HepG2 (cell line): ENCODE measurements around the gene CDH13. TPM values are rescaled to one million over a fixed set of nuclear protein-coding genes. Genes with fewer than 3 reads are reported as not detected.

Experiments
- ATAC-seq: fragments of 200-7000 bp; cut with Tn5 transposase; 3 replicates; pipeline ENCODE4 v1.9.1; 2020; ENCODE audit warnings: mild to moderate bottlenecking, moderate library complexity
- BruUV-seq: library from RNA; stranded (reverse); fragments of 400-500 nt; replicated peaks from 2 replicates; lab custom pipeline; 2021; lab: Mats Ljungman, UMichigan
- CTCF ChIA-PET: fragments of 300-600 bp; formaldehyde crosslinking; extraction: SDS; loops from one replicate; lab custom pipeline; 2021; ENCODE audit warnings: low total read pairs, inconsistent platforms, low intra/inter-chr PET ratio; lab: Yijun Ruan, JAX
- POLR2A ChIA-PET: fragments of 350-600 bp; sonication (Branson Sonifier 250); formaldehyde crosslinking; loops from one replicate; lab custom pipeline; 2020; ENCODE audit warnings: antibody characterized with exemption, inconsistent platforms; lab: Yijun Ruan, JAX
- DNase-seq: peaks from one replicate; pipeline ENCODE4 v3.0.0-alpha.2; 2015; ENCODE audit warnings: low spot score
- FAIRE-seq: peaks from 3 replicates; lab custom pipeline; 2011; peaks lifted over from hg19 to GRCh38; lab: Jason Lieb, UNC
- H2AFZ ChIP-seq: one replicate; pipeline ENCODE4 v1.6.1; 2011; ENCODE audit warnings: low read length, inconsistent platforms
- H3K27ac ChIP-seq: fragments of 300-600 bp; 3 replicates; pipeline ENCODE4 v1.8.0; 2011; ENCODE audit warnings: mixed run types, mild to moderate bottlenecking, mixed read lengths, low read length, inconsistent platforms; ENCODE audit not compliant: insufficient read depth; ENCODE audit errors: extremely low read length
- H3K27me3 ChIP-seq, 2 experiments: fragments of 200-600 bp in 1 of 2; 2 replicates in 1 of 2; 3 replicates in 1 of 2; pipeline versions ENCODE4 v1.6.0 to v1.8.0; 2011; ENCODE audit warnings: low read length in 2 of 2, mild to moderate bottlenecking in 2 of 2, moderate library complexity in 2 of 2, inconsistent platforms in 1 of 2; ENCODE audit not compliant: insufficient read depth in 2 of 2, control insufficient read depth in 1 of 2
- H3K36me3 ChIP-seq, 2 experiments: fragments of 200-600 bp in 1 of 2; replicated peaks in 1 of 2; 2 replicates in 1 of 2; 3 replicates in 1 of 2; pipeline versions ENCODE4 v1.5.1 to v1.8.0; 2011; ENCODE audit warnings: low read length in 2 of 2, inconsistent platforms in 1 of 2; ENCODE audit not compliant: insufficient read depth in 2 of 2, control insufficient read depth in 1 of 2
- H3K4me1 ChIP-seq: 2 replicates; pipeline ENCODE4 v1.5.1; 2012; ENCODE audit warnings: low read length, inconsistent platforms; ENCODE audit not compliant: insufficient read depth
- H3K4me2 ChIP-seq: 2 replicates; pipeline ENCODE4 v1.6.0; 2011; ENCODE audit warnings: low read depth, low read length, inconsistent platforms
- H3K4me3 ChIP-seq, 3 experiments: fragments of 200-600 bp in 1 of 3; sonication (generic), shearing (Covaris generic) in 1 of 3; replicated peaks in 1 of 3; 2 replicates each; pipeline ENCODE4 v1.5.1; 2011 to 2016; ENCODE audit warnings: low read length in 3 of 3, inconsistent platforms in 2 of 3, low read depth in 2 of 3, mild to moderate bottlenecking in 2 of 3, control low read depth in 1 of 3, mixed read lengths in 1 of 3; ENCODE audit not compliant: insufficient read depth in 1 of 3
- H3K79me2 ChIP-seq: one replicate; pipeline ENCODE4 v1.6.1; 2011; ENCODE audit warnings: low read length, inconsistent platforms; ENCODE audit not compliant: insufficient read depth
- H3K9ac ChIP-seq: 2 replicates; pipeline ENCODE4 v1.6.0; 2011; ENCODE audit warnings: mild to moderate bottlenecking, low read depth, low read length, inconsistent platforms; ENCODE audit not compliant: insufficient read depth
- H3K9me3 ChIP-seq: 2 replicates; pipeline ENCODE4 v1.5.1; 2012; ENCODE audit warnings: mild to moderate bottlenecking, low read length
- H4K20me1 ChIP-seq: 2 replicates; pipeline ENCODE4 v1.6.0; 2011; ENCODE audit warnings: inconsistent platforms, mild to moderate bottlenecking, low read length, moderate library complexity; ENCODE audit not compliant: insufficient read depth
- ARID2 ChIP-seq: sonication (generic); formaldehyde crosslinking; IDR thresholded peaks from 2 replicates; pipeline ENCODE4 v1.8.1; 2022; ENCODE audit warnings: mild to moderate bottlenecking, missing genetic modification reagents, borderline replicate concordance
- HNRNPH1 ChIP-seq: fragments of 200-400 bp; formaldehyde crosslinking; optimal IDR thresholded peaks from 2 replicates; pipeline ENCODE3; 2017; ENCODE audit warnings: mild to moderate bottlenecking, low read depth, low read length
- MYNN ChIP-seq: sonication (generic); formaldehyde crosslinking; IDR thresholded peaks from 2 replicates; pipeline ENCODE4 v1.4.0; 2020; ENCODE audit warnings: mild to moderate bottlenecking, low read depth, missing genetic modification reagents
- NFKBIZ ChIP-seq: IDR thresholded peaks from 2 replicates; pipeline ENCODE4 v1.6.1; 2018; ENCODE audit warnings: missing genetic modification reagents, missing compliant biosample characterization
- RBM22 ChIP-seq: fragments of 200-400 bp; formaldehyde crosslinking; optimal IDR thresholded peaks from 2 replicates; pipeline ENCODE3; 2017; ENCODE audit warnings: mild to moderate bottlenecking, low read length, moderate library complexity
- RBM39 ChIP-seq: fragments of 200-400 bp; formaldehyde crosslinking; IDR thresholded peaks from one replicate; pipeline ENCODE4 v1.6.1; 2018; ENCODE audit warnings: antibody characterized with exemption, mild to moderate bottlenecking, low read depth, low read length; ENCODE audit not compliant: poor library complexity, severe bottlenecking
- SAFB2 ChIP-seq: sonication (generic); formaldehyde crosslinking; IDR thresholded peaks from 2 replicates; pipeline ENCODE4 v1.5.1; 2020; ENCODE audit warnings: missing genetic modification reagents, low read depth, mild to moderate bottlenecking, borderline replicate concordance
- ZFP36L1 ChIP-seq: sonication (generic); formaldehyde crosslinking; IDR thresholded peaks from 2 replicates; pipeline ENCODE4 v1.8.0; 2022; ENCODE audit warnings: mild to moderate bottlenecking, missing genetic modification reagents, moderate library complexity
- ZNF251 ChIP-seq: sonication (generic); formaldehyde crosslinking; IDR thresholded peaks from 2 replicates; pipeline ENCODE4 v1.9.0; 2021; ENCODE audit warnings: mild to moderate bottlenecking, missing genetic modification reagents
- ZNF326 ChIP-seq: sonication (generic); formaldehyde crosslinking; IDR thresholded peaks from 2 replicates; pipeline ENCODE4 v1.4.0; 2020; ENCODE audit warnings: missing genetic modification reagents, borderline replicate concordance
- ZNF552 ChIP-seq: sonication (generic); formaldehyde crosslinking; IDR thresholded peaks from 2 replicates; pipeline ENCODE4 v1.9.0; 2022; ENCODE audit warnings: missing genetic modification reagents, mild to moderate bottlenecking, borderline replicate concordance
- ZNF670 ChIP-seq: sonication (generic); formaldehyde crosslinking; IDR thresholded peaks from 2 replicates; pipeline ENCODE4 v1.8.0; 2022; ENCODE audit warnings: mild to moderate bottlenecking, missing genetic modification reagents, borderline replicate concordance
- ZNF772 ChIP-seq: sonication (generic); formaldehyde crosslinking; IDR thresholded peaks from 2 replicates; pipeline ENCODE4 v1.5.0; 2020; ENCODE audit warnings: mild to moderate bottlenecking, missing genetic modification reagents
- WGBS: methylation state at CpG from one replicate; pipeline ENCODE4 v1.1.6; 2017; ENCODE audit warnings: low lambda C conversion rate; 5-methylcytosine and 5-hydroxymethylcytosine counted together
- in situ Hi-C: cut with HindIII; loops from 2 replicates; pipeline ENCODE4 v1.10.0; 2017; ENCODE audit warnings: low pct_unique_long_range_greater_than_20kb; ENCODE audit not compliant: extremely low pct_ligation_motif_present
- intact Hi-C: fragments of 100-400 bp; cut with micrococcal nuclease; formaldehyde crosslinking; loops from one replicate; pipeline ENCODE4 v1.10.0; 2022; ENCODE audit not compliant: unreplicated experiment
- polyA plus RNA-seq, 8 experiments: library from polyadenylated mRNA; depleted of rRNA in 3 of 8; stranded (reverse) in 7 of 8; unstranded in 1 of 8; fragments of >200 nt; fragmentation: Illumina TruSeq in 4 of 8; extraction: Trizol in 4 of 8; gene quantifications; 2 replicates each; pipeline versions ENCODE4 v1.2.1 to v1.2.3, GENCODE V29; 2011 to 2016; ENCODE audit warnings: low read depth in 4 of 8, missing spikeins in 1 of 8, mixed read lengths in 1 of 8; ENCODE audit not compliant: insufficient read depth in 1 of 8
- total RNA-seq, 5 experiments: library from RNA; depleted of rRNA; stranded (reverse); fragments of >200 nt; fragmentation: Illumina TruSeq; extraction: Trizol; gene quantifications; 2 replicates each; pipeline ENCODE4 v1.2.3, GENCODE V29; 2016; ENCODE audit warnings: low read depth in 1 of 5
- TF ChIP-seq, protein P1 (sequence below): sonication (generic); formaldehyde crosslinking; IDR thresholded peaks from 2 replicates; pipeline ENCODE4 v1.4.0; 2020; ENCODE audit warnings: low read depth, mild to moderate bottlenecking, missing genetic modification reagents
- TF ChIP-seq, protein P2 (sequence below): sonication (generic); formaldehyde crosslinking; IDR thresholded peaks from 2 replicates; pipeline ENCODE4 v1.5.1; 2020; ENCODE audit warnings: mild to moderate bottlenecking, missing genetic modification reagents, borderline replicate concordance

The CDH13 gene
- total and polyA plus RNA-seq, 2 of the 13 experiments (the other 11 are each of a cell fraction or from before 2014, with no cell fraction given), result not detected

DNA sequence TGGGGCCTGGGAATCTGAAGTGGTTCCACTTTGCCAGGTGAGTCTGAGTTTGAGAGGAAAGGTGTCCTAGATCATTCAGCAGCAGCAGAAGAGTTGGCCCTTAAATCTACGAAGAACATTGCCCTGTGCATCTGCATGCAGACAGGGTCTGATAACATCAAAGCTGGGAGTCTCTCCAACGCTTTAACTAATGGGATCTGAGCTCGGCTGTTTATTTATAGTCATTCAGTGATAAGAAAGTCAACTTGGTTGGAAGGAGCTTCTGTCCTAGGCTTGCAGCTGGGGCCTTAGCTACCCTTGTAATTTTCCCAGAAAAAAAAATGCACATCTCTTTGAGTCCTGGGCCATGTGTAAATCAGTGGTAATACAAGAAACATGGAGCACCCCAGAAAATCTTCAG lies 763.0 kb downstream of the CDH13 start:
- intact Hi-C loops (no loop called here), in situ Hi-C loops (no loop called here)
- no peak overlapping the region for H3K4me3 ChIP-seq
- no peak overlapping the region for H3K4me2 ChIP-seq
- H3K27ac ChIP-seq, result no peak overlapping the region
- FAIRE-seq, result no peak
- H4K20me1 ChIP-seq, result no peaks in the 10 kb centered on the region; the same call in 1 of the 2 replicates
- no peak overlapping the region for H2AFZ ChIP-seq
- ChIA-PET CTCF (no interaction called here), POLR2A (no interaction called here)
- DNase-seq, result no peak
- no peak overlapping the region for H3K9ac ChIP-seq
- no peaks in the 10 kb centered on the region for H3K36me3 ChIP-seq
- 0 out of 2 replicates have a peak, but pooled peaks cover under 1% of the 10 kb centered on the region for H3K9me3 ChIP-seq
- H3K27me3 ChIP-seq, result peaks cover 0 to 3% of the 10 kb centered on the region in 2 experiments; a peak in 1 of 5 replicates
- no peak for TF ChIP-seq MYNN (CRISPR knock-in tag)
- no peak for TF ChIP-seq RBM22
- TF ChIP-seq, protein P1, sequence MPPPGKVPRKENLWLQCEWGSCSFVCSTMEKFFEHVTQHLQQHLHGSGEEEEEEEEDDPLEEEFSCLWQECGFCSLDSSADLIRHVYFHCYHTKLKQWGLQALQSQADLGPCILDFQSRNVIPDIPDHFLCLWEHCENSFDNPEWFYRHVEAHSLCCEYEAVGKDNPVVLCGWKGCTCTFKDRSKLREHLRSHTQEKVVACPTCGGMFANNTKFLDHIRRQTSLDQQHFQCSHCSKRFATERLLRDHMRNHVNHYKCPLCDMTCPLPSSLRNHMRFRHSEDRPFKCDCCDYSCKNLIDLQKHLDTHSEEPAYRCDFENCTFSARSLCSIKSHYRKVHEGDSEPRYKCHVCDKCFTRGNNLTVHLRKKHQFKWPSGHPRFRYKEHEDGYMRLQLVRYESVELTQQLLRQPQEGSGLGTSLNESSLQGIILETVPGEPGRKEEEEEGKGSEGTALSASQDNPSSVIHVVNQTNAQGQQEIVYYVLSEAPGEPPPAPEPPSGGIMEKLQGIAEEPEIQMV (CRISPR knock-in tag), result no peak
- no peak for TF ChIP-seq ZFP36L1 (CRISPR knock-in tag)
- TF ChIP-seq RBM39, result no peak
- TF ChIP-seq ZNF670 (CRISPR knock-in tag), result no peak
- TF ChIP-seq HNRNPH1, result no peak
- TF ChIP-seq SAFB2 (CRISPR knock-in tag), result no peak
- TF ChIP-seq ZNF552 (CRISPR knock-in tag), result no peak
- TF ChIP-seq ARID2 (CRISPR knock-in tag), result no peak
- no peak for TF ChIP-seq ZNF251
- no peak for TF ChIP-seq ZNF772 (CRISPR knock-in tag)
- TF ChIP-seq, protein P2, sequence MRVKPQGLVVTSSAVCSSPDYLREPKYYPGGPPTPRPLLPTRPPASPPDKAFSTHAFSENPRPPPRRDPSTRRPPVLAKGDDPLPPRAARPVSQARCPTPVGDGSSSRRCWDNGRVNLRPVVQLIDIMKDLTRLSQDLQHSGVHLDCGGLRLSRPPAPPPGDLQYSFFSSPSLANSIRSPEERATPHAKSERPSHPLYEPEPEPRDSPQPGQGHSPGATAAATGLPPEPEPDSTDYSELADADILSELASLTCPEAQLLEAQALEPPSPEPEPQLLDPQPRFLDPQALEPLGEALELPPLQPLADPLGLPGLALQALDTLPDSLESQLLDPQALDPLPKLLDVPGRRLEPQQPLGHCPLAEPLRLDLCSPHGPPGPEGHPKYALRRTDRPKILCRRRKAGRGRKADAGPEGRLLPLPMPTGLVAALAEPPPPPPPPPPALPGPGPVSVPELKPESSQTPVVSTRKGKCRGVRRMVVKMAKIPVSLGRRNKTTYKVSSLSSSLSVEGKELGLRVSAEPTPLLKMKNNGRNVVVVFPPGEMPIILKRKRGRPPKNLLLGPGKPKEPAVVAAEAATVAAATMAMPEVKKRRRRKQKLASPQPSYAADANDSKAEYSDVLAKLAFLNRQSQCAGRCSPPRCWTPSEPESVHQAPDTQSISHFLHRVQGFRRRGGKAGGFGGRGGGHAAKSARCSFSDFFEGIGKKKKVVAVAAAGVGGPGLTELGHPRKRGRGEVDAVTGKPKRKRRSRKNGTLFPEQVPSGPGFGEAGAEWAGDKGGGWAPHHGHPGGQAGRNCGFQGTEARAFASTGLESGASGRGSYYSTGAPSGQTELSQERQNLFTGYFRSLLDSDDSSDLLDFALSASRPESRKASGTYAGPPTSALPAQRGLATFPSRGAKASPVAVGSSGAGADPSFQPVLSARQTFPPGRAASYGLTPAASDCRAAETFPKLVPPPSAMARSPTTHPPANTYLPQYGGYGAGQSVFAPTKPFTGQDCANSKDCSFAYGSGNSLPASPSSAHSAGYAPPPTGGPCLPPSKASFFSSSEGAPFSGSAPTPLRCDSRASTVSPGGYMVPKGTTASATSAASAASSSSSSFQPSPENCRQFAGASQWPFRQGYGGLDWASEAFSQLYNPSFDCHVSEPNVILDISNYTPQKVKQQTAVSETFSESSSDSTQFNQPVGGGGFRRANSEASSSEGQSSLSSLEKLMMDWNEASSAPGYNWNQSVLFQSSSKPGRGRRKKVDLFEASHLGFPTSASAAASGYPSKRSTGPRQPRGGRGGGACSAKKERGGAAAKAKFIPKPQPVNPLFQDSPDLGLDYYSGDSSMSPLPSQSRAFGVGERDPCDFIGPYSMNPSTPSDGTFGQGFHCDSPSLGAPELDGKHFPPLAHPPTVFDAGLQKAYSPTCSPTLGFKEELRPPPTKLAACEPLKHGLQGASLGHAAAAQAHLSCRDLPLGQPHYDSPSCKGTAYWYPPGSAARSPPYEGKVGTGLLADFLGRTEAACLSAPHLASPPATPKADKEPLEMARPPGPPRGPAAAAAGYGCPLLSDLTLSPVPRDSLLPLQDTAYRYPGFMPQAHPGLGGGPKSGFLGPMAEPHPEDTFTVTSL (CRISPR knock-in tag), result no peak
- no peak for TF ChIP-seq NFKBIZ (CRISPR knock-in tag)
- TF ChIP-seq ZNF326, result no peak
- no peaks in the 10 kb centered on the region for H3K79me2 ChIP-seq
- BruUV-seq, result no TSS peak
- WGBS, result 0% methylated on average over 3 of the region's 3 CpGs
- H3K4me1 ChIP-seq, result no peaks in the 10 kb centered on the region
- no peak for ATAC-seq
